Astrocyte of the cerebellum (primary cell): ENCODE results near the gene NUBPL.

ENCODE experiments used
- DNase-seq: peaks from one replicate; pipeline ENCODE4 v3.0.0-alpha.2; 2011; ENCODE audit warnings: low read depth
- H3K4me3 ChIP-seq: 2 replicates; pipeline ENCODE4 v1.5.1; 2011; ENCODE audit warnings: mild to moderate bottlenecking, low read depth, low read length, moderate library complexity
- in situ Hi-C: cut with HindIII; loops from 2 replicates; pipeline ENCODE4 v1.10.0; 2017; ENCODE audit warnings: low sequenced_read_pairs
- TF ChIP-seq, protein P1 (sequence below): IDR thresholded peaks from 2 replicates; pipeline ENCODE4 v1.5.1; 2012; ENCODE audit warnings: low read length, low read depth, moderate library complexity, mild to moderate bottlenecking; ENCODE audit errors: missing control alignments

NUBPL gene

DNA sequence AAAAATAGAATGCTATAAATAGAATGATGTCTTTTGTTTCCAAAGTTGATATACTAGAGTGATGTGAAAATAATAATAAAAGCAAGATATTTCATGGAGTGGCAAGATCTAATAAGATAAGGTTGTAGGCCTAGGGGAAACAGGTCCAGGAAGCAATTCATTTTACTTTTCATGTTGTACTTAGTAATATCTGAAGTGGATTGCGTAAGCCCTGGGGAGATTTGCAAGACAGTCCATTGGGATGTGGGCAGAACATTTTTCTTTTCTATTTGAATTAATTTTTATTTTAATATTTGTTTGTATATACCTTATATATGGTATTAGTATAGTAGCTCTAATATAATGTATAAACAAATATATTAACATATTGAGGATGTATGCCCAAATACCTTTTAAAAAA, 7.5 kb downstream of the NUBPL start:
- in situ Hi-C loops = no loop called here
- TF ChIP-seq, protein P1, sequence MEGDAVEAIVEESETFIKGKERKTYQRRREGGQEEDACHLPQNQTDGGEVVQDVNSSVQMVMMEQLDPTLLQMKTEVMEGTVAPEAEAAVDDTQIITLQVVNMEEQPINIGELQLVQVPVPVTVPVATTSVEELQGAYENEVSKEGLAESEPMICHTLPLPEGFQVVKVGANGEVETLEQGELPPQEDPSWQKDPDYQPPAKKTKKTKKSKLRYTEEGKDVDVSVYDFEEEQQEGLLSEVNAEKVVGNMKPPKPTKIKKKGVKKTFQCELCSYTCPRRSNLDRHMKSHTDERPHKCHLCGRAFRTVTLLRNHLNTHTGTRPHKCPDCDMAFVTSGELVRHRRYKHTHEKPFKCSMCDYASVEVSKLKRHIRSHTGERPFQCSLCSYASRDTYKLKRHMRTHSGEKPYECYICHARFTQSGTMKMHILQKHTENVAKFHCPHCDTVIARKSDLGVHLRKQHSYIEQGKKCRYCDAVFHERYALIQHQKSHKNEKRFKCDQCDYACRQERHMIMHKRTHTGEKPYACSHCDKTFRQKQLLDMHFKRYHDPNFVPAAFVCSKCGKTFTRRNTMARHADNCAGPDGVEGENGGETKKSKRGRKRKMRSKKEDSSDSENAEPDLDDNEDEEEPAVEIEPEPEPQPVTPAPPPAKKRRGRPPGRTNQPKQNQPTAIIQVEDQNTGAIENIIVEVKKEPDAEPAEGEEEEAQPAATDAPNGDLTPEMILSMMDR = no peak
- no peak overlapping the region for H3K4me3 ChIP-seq
- no peak for DNase-seq

DNA sequence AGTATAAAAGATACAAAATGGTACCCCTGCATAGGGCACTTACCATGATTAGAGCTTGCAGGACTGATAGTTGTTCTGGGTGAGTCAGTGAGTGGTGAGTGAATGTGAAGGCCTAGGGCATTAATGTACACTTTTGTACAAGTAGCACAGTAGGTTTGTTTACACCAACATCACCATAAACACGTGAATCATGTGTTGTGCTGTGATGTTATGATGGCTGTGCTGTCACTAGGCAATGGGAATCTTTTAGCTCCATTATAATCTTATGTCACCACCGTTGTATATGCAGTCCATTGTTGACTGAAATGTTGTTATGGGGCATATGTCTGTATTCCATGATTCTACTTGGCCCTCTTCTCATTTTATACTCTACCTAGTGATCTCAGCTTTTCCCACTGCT, 11.8 kb downstream of the NUBPL start:
- TF ChIP-seq, protein P1 = no peak
- H3K4me3 ChIP-seq = no peak overlapping the region
- no peak for DNase-seq
- in situ Hi-C loops = no loop called here

DNA sequence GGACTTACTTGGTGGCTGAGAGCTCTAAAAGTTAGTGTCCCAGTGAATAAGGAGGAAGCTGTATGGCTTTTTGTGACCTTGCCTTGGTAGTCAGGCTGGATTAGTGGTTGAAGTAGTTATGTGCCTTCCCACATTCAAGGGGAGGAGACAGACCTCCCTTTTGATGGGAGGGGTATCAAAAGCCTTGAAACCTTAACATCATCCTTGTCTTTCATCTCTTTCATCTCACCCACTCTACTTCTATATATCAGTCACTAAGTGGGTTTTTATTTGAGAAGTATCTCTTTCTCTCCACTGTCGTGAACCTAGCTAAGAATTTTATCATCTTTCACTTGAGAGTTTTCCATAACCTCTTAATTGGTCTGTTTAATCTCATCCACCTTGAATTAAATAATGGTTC, 15.7 kb downstream of the NUBPL start:
- DNase-seq = no peak
- in situ Hi-C loops = no loop called here
- no peak overlapping the region for H3K4me3 ChIP-seq
- TF ChIP-seq, protein P1 = no peak

DNA sequence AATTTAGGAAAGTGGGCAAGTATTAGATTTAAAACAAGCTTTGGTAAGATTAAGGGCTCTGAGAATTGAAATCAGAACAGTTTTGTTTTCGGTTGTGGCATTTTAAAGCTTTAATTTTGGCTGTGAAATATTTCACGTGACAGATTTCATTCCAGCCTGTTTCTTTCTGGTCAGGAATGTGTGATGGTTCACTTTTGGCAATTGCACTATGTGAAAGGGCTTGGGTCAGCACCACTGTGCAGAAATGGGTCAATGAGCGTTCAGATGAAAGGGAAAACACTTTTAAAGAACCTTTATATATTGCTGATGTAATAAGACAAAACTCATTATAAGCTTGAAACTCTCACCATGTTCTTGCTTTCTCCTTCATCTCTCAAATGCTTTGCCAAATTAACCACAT, 17.1 kb downstream of the NUBPL start:
- no peak overlapping the region for H3K4me3 ChIP-seq
- DNase-seq = no peak
- TF ChIP-seq, protein P1 = no peak
- in situ Hi-C loops = no loop called here

DNA sequence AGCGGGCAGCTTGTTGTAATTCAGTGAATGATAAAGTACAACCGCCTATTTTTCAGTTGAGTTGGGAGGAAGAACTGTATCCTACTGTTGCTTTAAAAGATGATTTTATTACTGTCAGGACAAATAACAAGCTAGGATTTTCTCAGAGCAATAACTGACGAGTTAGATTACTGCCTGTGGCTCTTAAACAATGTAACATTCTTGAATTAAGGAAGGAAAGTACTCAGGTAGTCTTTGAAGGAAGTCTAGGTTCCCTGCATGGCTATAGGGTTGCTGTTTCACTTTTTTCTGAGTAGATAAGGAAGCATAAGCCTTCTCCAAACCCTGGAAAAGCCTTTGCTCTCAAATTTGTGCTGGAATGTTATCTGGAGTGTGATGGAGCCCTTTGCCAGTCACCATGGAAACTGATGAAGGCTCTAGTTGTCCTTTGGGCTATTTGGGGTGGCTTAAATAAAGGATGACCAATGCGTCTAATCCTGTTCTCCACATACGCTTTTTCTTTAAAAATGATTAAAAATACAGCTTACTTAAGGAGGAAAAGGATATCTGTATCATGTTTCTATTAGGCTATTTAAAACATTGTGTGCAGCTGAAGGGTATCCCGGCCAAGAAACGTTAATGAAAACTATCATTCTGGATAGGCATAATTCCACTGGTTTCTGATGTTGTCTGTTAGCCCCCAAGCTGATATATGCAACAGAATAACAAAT, 17.7 kb downstream of the NUBPL start:
- no peak overlapping the region for H3K4me3 ChIP-seq
- in situ Hi-C loops = no loop called here
- TF ChIP-seq, protein P1 = no peak
- DNase-seq = no peak

DNA sequence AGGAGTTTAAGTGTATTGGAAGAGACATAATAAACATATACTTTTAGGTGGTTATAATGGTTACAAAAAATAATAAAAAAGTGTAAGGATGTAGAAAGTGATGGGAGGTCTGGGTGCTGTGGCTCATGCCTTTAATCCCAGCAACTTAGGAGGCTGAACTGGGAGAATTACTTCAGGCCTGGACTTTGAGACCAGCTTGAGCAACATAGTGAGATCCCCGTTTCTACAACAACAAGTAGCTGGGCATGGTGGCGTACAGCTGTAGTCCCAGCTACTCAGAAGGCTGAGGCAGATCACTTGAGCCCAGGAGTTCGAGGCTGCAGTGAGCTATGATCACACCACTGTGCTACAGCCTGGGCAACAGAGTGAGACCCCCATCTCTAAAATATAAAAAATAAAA, 19.0 kb downstream of the NUBPL start:
- no peak overlapping the region for H3K4me3 ChIP-seq
- TF ChIP-seq, protein P1 = no peak
- DNase-seq = no peak
- in situ Hi-C loops = no loop called here
